Pancreas (tissue), 10 donors: ENCODE data around the gene IQCF2. TPM values are rescaled to one million over a fixed set of nuclear protein-coding genes. Genes with fewer than 3 reads are reported as not detected.
A peak's percentile ranks its signal among the peaks of the same experiment; 100 is the strongest.

Source experiments
- ATAC-seq, 4 donors: fragments of 200-7000 bp; cut with Tn5 transposase; one replicate each; pipeline versions ENCODE4 v1.8.0 to v1.9.1; 2020; ENCODE audit warnings: mild to moderate bottlenecking in 4 of 4, moderate library complexity in 4 of 4
- DNase-seq, 6 donors: peaks; one replicate each; pipeline ENCODE4 v3.0.0-alpha.2; 2020
- FAIRE-seq: peaks from 2 replicates; lab custom pipeline; 2012; peaks lifted over from hg19 to GRCh38; lab: Jason Lieb, UNC
- H3K27ac ChIP-seq, 4 donors: fragments of 200-600 bp; sonication (generic); 1 replicate in 3 of 4; 2 replicates in 1 of 4; pipeline versions ENCODE4 v1.5.0 to v1.8.0; 2020
- H3K27me3 ChIP-seq, 4 donors: fragments of 200-600 bp; one replicate each; pipeline ENCODE4 v1.8.0; 2021
- H3K36me3 ChIP-seq, 3 donors: fragments of 200-600 bp; sonication (generic) in 1 of 3; one replicate each; pipeline versions ENCODE4 v1.5.0 to v1.8.0; 2020 to 2021
- H3K4me1 ChIP-seq, 3 donors: fragments of 200-600 bp; one replicate each; pipeline ENCODE4 v1.8.0; 2021
- H3K4me3 ChIP-seq, 4 donors: fragments of 200-600 bp; sonication (generic) in 2 of 4; one replicate each; pipeline versions ENCODE4 v1.5.0 to v1.8.0; 2020 to 2021
- H3K9me3 ChIP-seq, 4 donors: fragments of 200-600 bp; one replicate each; pipeline ENCODE4 v1.8.0; 2021
- CTCF ChIP-seq, 4 donors: fragments of 200-600 bp; sonication (generic) in 3 of 4; IDR thresholded peaks; one replicate each; pipeline versions ENCODE4 v1.5.0 to v1.8.0; 2021; ENCODE audit warnings: antibody characterized with exemption in 4 of 4
- WGBS, 2 donors: extraction: QIAGEN DNeasy Blood & Tissue Kit; methylation state at CpG; one replicate each; pipeline ENCODE4 v1.1.7; 2013; 5-methylcytosine and 5-hydroxymethylcytosine counted together
- intact Hi-C, 3 donors: fragments of 100-400 bp; cut with DNase I; formaldehyde crosslinking; loops; one replicate each; pipeline versions ENCODE4 v1.11.1 to v1.14.2; 2022
- polyA plus RNA-seq, 2 donors: library from polyadenylated mRNA; stranded (reverse); fragments of 200-250 nt; gene quantifications; one replicate each; pipeline ENCODE4 v1.2.3, GENCODE V29; 2013
- total RNA-seq, 6 donors: library from RNA; stranded (reverse); fragmentation: NEBNext Ultra II Directional in 4 of 6; extraction: Animal tissue kit (Norgen Biotek cat#: 25700) in 4 of 6; gene quantifications; one replicate each; pipeline versions ENCODE4 v1.2.1 to v1.2.4, GENCODE V29; 2021 to 2023
- donor health status: healthy with polysubstance abuse.
- donor health status: DM: no; HTN: no; CAD: no; lungs with moderate emphysema.
- donor health status: DM: no; HTN: no; CAD: no.
- donor health status: control.
- donor health status: control.
- donor health status: Bipolar disorder and iron deficiency.
- donor health status: DM: yes; HTN: yes; CAD: no.
- donor health status: DM: no; HTN: no; CAD: no.
- donor health status: DM: no; HTN: no; CAD: no.
- donor health status: DM: yes; HTN: yes; CAD: no.

Gene IQCF2
- total and polyA plus RNA-seq, 8 donors, result not detected

- no peaks in the 10 kb centered on the region for H3K9me3 ChIP-seq
- no peaks in the 10 kb centered on the region for H3K36me3 ChIP-seq
- H3K27ac ChIP-seq, result no peak overlapping the region
- no peak for FAIRE-seq
- H3K4me1 ChIP-seq, result no peaks in the 10 kb centered on the region
- intact Hi-C loops, result no loop called here
- no peak for DNase-seq
- WGBS, 2 donors, result 79 to 81% methylated on average over 2 of the region's 2 CpGs
- H3K27me3 ChIP-seq, result no peaks in the 10 kb centered on the region
- H3K4me3 ChIP-seq, result no peak overlapping the region
- ATAC-seq, result no peak
- TF ChIP-seq CTCF (IDR thresholded peaks at IDR 0.05), result no peak
Measured at GRCh38 chr3:51817375-51817774, 44.0 kb upstream of the IQCF2 start.

- H3K9me3 ChIP-seq, result no peaks in the 10 kb centered on the region
- no peaks in the 10 kb centered on the region for H3K4me1 ChIP-seq
- no peaks in the 10 kb centered on the region for H3K27me3 ChIP-seq
- no peak for ATAC-seq
- DNase-seq, result no peak
- intact Hi-C loops, result no loop called here
- 75 to 84% methylated on average over 15 of the region's 15 CpGs for WGBS, 2 donors
- FAIRE-seq, result no peak
- H3K4me3 ChIP-seq, result no peak overlapping the region
- TF ChIP-seq CTCF (IDR thresholded peaks at IDR 0.05), result no peak
- H3K27ac ChIP-seq, result no peak overlapping the region
- H3K36me3 ChIP-seq, result no peaks in the 10 kb centered on the region
Measured at GRCh38 chr3:51819151-51819550, 42.3 kb upstream of the IQCF2 start.

- DNase-seq (no peak), FAIRE-seq (no peak), ATAC-seq (no peak)
- no peaks in the 10 kb centered on the region for H3K9me3 ChIP-seq
- no peak for TF ChIP-seq CTCF (IDR thresholded peaks at IDR 0.05)
- 35 to 39% methylated on average over 12 of the region's 12 CpGs for WGBS, 2 donors
- intact Hi-C loops, result no loop called here
- no peak overlapping the region for H3K4me3 ChIP-seq
- H3K27me3 ChIP-seq, result no peaks in the 10 kb centered on the region
- no peaks in the 10 kb centered on the region for H3K36me3 ChIP-seq
- H3K4me1 ChIP-seq, result no peaks in the 10 kb centered on the region
- no peak overlapping the region for H3K27ac ChIP-seq
Measured at GRCh38 chr3:51819709-51820406, 41.6 kb upstream of the IQCF2 start.

GRCh38 chr3:51828297-51828696, 33.1 kb upstream of the IQCF2 start:
- ATAC-seq (no peak), DNase-seq (no peak), FAIRE-seq (no peak)
- Histone ChIP-seq H3K4me1 (no peaks in the 10 kb centered on the region), H3K9me3 (no peaks in the 10 kb centered on the region), H3K36me3 (no peaks in the 10 kb centered on the region), H3K27ac (no peak overlapping the region), H3K4me3 (no peak overlapping the region), H3K27me3 (no peaks in the 10 kb centered on the region)
- intact Hi-C loops, result no loop called here
- WGBS, 2 donors, result 37 to 59% methylated on average over 1 of the region's 1 CpG
- no peak for TF ChIP-seq CTCF (IDR thresholded peaks at IDR 0.05)

GRCh38 chr3:51830345-51830744, 31.1 kb upstream of the IQCF2 start:
- DNase-seq (peak in 1 of 6 donors; percentile 34), ATAC-seq (no peak), FAIRE-seq (no peak)
- Histone ChIP-seq H3K27me3 (no peaks in the 10 kb centered on the region), H3K4me1 (no peaks in the 10 kb centered on the region), H3K27ac (no peak overlapping the region), H3K4me3 (no peak overlapping the region), H3K36me3 (no peaks in the 10 kb centered on the region), H3K9me3 (no peaks in the 10 kb centered on the region)
- intact Hi-C loops, result no loop called here
- TF ChIP-seq CTCF (IDR thresholded peaks at IDR 0.05), result no peak
- WGBS, 2 donors, result 85 to 88% methylated on average over 13 of the region's 13 CpGs
